Fibroblast of mammary gland (primary cell): ENCODE data around the gene TXNRD3.

ENCODE experiments used
- DNase-seq: peaks from one replicate; pipeline ENCODE4 v3.0.0-alpha.2; 2010; ENCODE audit warnings: low read depth
- H3K4me3 ChIP-seq: 2 replicates; pipeline ENCODE4 v1.5.1; 2011; ENCODE audit warnings: low read depth, mild to moderate bottlenecking, low read length, moderate library complexity; ENCODE audit not compliant: control insufficient read depth
- CTCF ChIP-seq: conservative IDR thresholded peaks from 2 replicates; pipeline ENCODE4 v1.5.1; 2011; ENCODE audit warnings: low read depth, low read length, inconsistent platforms; ENCODE audit not compliant: control insufficient read depth, insufficient read depth

The TXNRD3 gene

DNA sequence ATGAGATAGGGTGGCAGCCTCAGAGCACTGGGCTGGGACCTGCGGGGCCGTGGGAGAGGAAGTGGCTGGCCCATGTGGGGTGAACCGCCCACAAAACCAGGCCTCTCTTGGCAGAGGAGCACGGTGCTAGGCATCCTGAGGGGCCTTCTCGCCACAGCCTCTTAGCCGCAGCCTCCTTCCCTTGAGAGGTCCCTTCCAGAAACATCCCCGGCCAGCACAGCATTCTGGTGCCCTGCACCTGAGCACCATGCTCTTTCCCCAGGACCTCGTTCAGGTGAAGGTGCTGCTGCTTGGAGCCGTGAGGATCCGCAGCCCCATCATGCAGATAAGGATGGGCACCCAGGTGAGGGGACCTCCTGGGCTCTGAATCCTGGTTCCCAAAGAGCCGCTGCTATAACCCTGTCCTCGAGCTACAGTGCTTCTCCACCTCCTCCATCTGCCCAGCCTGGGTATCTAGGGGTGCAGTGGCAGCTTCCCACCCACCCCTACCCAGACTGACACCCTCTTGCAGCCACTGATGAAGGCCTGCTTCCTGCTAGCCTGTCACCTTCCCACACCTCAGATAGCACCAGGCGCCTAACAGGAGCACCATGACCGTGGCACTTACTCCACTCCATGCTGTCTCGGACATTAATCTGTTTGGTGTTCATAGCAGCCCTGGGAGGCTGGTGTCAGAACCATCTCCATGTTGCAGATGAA lies 11.2 kb upstream of the TXNRD3 start:
- DNase-seq, result no peak
- no peak for TF ChIP-seq CTCF
- no peak overlapping the region for H3K4me3 ChIP-seq

DNA sequence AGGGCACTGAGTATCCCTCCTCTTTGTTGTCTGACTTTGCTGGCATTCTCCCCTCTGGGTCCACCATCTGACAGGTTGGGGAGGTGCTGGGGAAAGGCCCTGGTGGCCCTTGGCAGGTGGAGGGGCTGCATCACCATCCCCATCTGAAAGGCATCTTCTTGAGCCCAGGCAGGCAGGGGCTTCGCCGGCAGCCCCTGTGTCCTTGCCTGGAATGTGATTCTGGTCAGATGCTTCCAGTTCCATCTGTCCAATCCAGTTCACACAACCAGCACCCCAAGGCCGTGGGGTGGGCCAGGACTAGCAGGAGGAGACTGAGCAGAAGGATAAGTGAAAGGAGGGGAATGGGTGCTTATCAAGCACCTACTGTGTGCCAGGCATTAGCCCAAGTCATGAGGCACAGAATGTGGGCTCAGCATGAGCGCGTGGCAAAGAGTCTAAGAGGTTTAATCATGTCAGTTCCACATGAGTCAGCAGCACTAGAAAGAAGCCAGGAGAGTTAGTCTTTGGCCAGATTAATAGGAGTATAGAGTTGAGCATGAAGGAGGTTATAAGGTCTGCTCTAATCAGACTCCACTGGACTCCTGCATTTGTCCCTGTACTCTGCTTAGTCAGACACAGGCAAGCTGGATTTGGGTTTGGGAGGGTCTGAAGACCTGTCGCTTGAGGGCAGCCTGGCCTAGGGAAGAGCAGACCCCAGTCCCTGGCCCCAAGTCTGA lies 10.5 kb upstream of the TXNRD3 start:
- no peak for TF ChIP-seq CTCF
- no peak overlapping the region for H3K4me3 ChIP-seq
- DNase-seq, result no peak

GRCh38 chr3:126664591-126665214 lies 9.8 kb upstream of the TXNRD3 start:
- H3K4me3 ChIP-seq, result no peak overlapping the region
- DNase-seq, result peak; percentile 39
- TF ChIP-seq CTCF, result peak; percentile 15

DNA sequence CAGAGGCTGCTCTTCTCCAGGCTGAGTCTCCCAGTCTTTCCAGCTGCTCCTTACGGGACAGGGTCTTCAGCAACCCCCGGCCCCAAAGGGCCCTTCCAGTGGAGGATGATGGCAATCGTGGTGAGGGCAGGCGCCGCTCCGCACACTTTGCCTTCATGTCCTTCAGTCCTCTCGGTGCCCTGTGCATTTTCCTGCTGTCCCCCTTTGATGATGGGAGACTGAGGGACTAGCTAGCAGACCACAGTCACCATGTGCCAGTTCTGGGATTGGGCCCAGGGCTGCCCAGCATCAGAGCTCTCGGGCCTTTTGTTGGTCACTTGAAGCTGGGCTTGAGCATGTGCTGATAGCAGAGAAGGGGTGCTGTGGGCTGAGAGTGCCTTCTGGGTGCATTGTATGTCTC lies 8.8 kb upstream of the TXNRD3 start:
- no peak for DNase-seq
- no peak overlapping the region for H3K4me3 ChIP-seq
- TF ChIP-seq CTCF, result no peak

GRCh38 chr3:126663257-126663656 lies 8.3 kb upstream of the TXNRD3 start:
- no peak overlapping the region for H3K4me3 ChIP-seq
- no peak for DNase-seq
- TF ChIP-seq CTCF, result no peak

DNA sequence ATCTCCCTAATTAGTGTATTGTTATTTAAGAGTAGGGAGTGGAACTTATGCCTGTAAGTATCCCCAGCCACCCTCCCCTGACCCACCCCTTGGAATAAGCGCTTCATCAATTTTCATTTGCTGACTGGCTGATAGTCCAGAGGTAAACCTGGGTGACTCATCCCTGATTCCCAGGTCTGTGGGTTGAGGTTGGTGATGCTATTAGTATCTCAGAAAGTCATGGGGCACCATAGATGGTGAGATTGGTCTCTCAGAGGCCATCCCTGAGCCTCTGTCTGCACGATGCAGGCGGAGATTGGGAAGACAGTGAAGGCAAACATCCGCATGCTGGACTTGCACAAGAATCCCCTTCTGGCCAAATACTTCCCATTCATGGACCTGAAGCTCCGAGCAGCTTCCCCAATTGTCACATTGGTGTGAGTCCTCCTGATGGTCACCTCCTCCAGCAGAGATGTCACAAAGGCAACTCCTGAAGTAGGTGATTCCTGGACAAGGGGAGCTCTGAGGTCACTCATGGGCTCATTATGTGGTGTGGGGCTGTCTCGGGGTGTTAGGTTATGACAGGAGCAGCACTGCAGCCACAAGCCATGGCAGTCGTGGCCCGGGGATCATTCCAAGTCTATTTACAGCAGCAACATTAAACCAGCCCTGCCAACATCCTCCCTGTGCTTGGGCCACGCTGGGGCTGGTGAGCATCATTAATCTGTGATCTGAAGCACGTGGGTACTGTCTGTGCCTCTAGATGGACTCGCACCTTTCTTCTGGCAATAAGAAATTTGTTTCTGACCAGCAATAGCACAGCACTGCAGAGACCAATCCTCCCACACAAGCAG lies 6.8 kb upstream of the TXNRD3 start:
- H3K4me3 ChIP-seq, result no peak overlapping the region
- DNase-seq, result no peak
- TF ChIP-seq CTCF, result no peak
